A549 (cell line): ENCODE data around the gene ARGFX. TPM values are rescaled to one million over a fixed set of nuclear protein-coding genes. Genes with fewer than 3 reads are reported as not detected.

Source experiments
- ATAC-seq, 2 experiments: fragments of 200-7000 bp in 1 of 2; fragments of >200 bp in 1 of 2; cut with Nextera tagmentation in 1 of 2; cut with Tn5 transposase in 1 of 2; 3 replicates each; pipeline versions ENCODE4 v1.8.0 to v1.9.1; 2018 to 2020; ENCODE audit warnings: mild to moderate bottlenecking in 1 of 2, moderate library complexity in 1 of 2
- CTCF ChIA-PET: fragments of 300-600 bp; sonication (Branson Sonifier 250); formaldehyde crosslinking; extraction: SDS; loops from one replicate; lab custom pipeline; 2021; ENCODE audit warnings: antibody characterized with exemption, inconsistent platforms; lab: Yijun Ruan, JAX
- POLR2A ChIA-PET: fragments of 350-600 bp; formaldehyde crosslinking; extraction: SDS; loops from one replicate; lab custom pipeline; 2021; ENCODE audit warnings: antibody characterized with exemption, inconsistent platforms; lab: Yijun Ruan, JAX
- DNase-seq, 2 experiments: peaks; one replicate each; pipeline versions ENCODE4 v3.0.0 to v3.0.0-alpha.2; 2011 to 2016; ENCODE audit warnings: low read depth in 1 of 2, low spot score in 1 of 2
- FAIRE-seq: peaks from 2 replicates; lab custom pipeline; 2011; peaks lifted over from hg19 to GRCh38; lab: Jason Lieb, UNC
- H3K27ac ChIP-seq, 2 experiments: fragments of >200 bp; sonication (Bioruptor Twin); formaldehyde crosslinking; 3 replicates each; pipeline ENCODE4 v1.5.1; 2016 to 2017
- H3K4me1 ChIP-seq: fragments of >200 bp; sonication (Bioruptor Twin); formaldehyde crosslinking; 3 replicates; pipeline ENCODE4 v1.6.1; 2016
- H3K4me2 ChIP-seq: fragments of >200 bp; sonication (Bioruptor Twin); formaldehyde crosslinking; 3 replicates; pipeline ENCODE4 v1.6.1; 2016
- H3K4me3 ChIP-seq: fragments of >200 bp; sonication (Bioruptor Twin); formaldehyde crosslinking; 3 replicates; pipeline ENCODE4 v1.5.1; 2016
- H3K9me3 ChIP-seq: fragments of >200 bp; sonication (Bioruptor Twin); formaldehyde crosslinking; 3 replicates; pipeline ENCODE4 v1.6.1; 2016
- CBX8 ChIP-seq: fragments of 200-600 bp; sonication (generic); IDR thresholded peaks from 2 replicates; pipeline ENCODE4 v1.6.1; 2016
- CTCF ChIP-seq: fragments of >200 bp; sonication (Bioruptor Twin); formaldehyde crosslinking; IDR thresholded peaks from 3 replicates; pipeline ENCODE4 v1.5.1; 2016
- EP300 ChIP-seq, 2 experiments: fragments of >200 bp; sonication (Bioruptor Twin); formaldehyde crosslinking; IDR thresholded peaks; 2 replicates in 1 of 2; 3 replicates in 1 of 2; pipeline ENCODE4 v1.6.1; 2016 to 2017
- HEYL ChIP-seq: fragments of 250-450 bp; sonication (Bioruptor Pico); IDR thresholded peaks from 2 replicates; pipeline ENCODE4 v1.8.0; 2021; ENCODE audit warnings: mild to moderate bottlenecking, moderate library complexity
- HOXB5 ChIP-seq: fragments of 250-450 bp; sonication (Bioruptor Pico); IDR thresholded peaks from 2 replicates; pipeline ENCODE4 v1.5.0; 2020; ENCODE audit warnings: mild to moderate bottlenecking, moderate library complexity
- JUN ChIP-seq, 2 experiments: fragments of >200 bp; sonication (Bioruptor Twin); formaldehyde crosslinking; IDR thresholded peaks; 2 replicates in 1 of 2; 3 replicates in 1 of 2; pipeline ENCODE4 v1.6.1; 2016 to 2017
- JUNB ChIP-seq: fragments of >200 bp; sonication (Bioruptor Twin); formaldehyde crosslinking; IDR thresholded peaks from 2 replicates; pipeline ENCODE4 v1.6.1; 2016
- KDM1A ChIP-seq: fragments of 200-600 bp; sonication (generic); IDR thresholded peaks from 2 replicates; pipeline ENCODE4 v1.6.1; 2016; ENCODE audit warnings: low read depth, mild to moderate bottlenecking
- MAZ ChIP-seq: fragments of 150-350 bp; IDR thresholded peaks from 2 replicates; pipeline ENCODE4 v1.6.1; 2014; ENCODE audit warnings: antibody characterized with exemption, low read depth, low read length, borderline replicate concordance
- NR3C1 ChIP-seq: fragments of >200 bp; sonication (Bioruptor Twin); formaldehyde crosslinking; IDR thresholded peaks from 3 replicates; pipeline ENCODE4 v1.6.1; 2017
- PHF8 ChIP-seq: fragments of 200-600 bp; sonication (generic); IDR thresholded peaks from 2 replicates; pipeline ENCODE4 v1.6.1; 2016; ENCODE audit warnings: low read depth, mild to moderate bottlenecking, antibody characterized with exemption, moderate library complexity, borderline replicate concordance
- POLR2AphosphoS2 ChIP-seq: conservative IDR thresholded peaks from 2 replicates; pipeline ENCODE4 v1.6.1; 2012; ENCODE audit warnings: low read length, improper control_type of control experiment, inconsistent platforms
- RAD21 ChIP-seq, 2 experiments: fragments of >200 bp in 1 of 2; sonication (Bioruptor Twin) in 1 of 2; formaldehyde crosslinking in 1 of 2; IDR thresholded peaks in 1 of 2; conservative IDR thresholded peaks in 1 of 2; 2 replicates in 1 of 2; 3 replicates in 1 of 2; pipeline ENCODE4 v1.6.1; 2012 to 2018; ENCODE audit warnings: inconsistent platforms in 1 of 2
- RNF2 ChIP-seq: fragments of 200-600 bp; sonication (generic); IDR thresholded peaks from 2 replicates; pipeline ENCODE4 v1.6.1; 2016; ENCODE audit warnings: low read depth, mild to moderate bottlenecking, antibody characterized with exemption, moderate library complexity, borderline replicate concordance
- TP53 ChIP-seq: fragments of 250-450 bp; sonication (Bioruptor Pico); IDR thresholded peaks from 2 replicates; pipeline ENCODE4 v1.5.0; 2021; ENCODE audit warnings: mild to moderate bottlenecking, moderate library complexity
- ZC3H11A ChIP-seq: fragments of 450-650 bp; IDR thresholded peaks from 2 replicates; pipeline ENCODE4 v1.6.1; 2014; ENCODE audit warnings: antibody characterized with exemption, mild to moderate bottlenecking
- ZSCAN20 ChIP-seq: fragments of 250-450 bp; sonication (Bioruptor Pico); IDR thresholded peaks from 2 replicates; pipeline ENCODE4 v1.8.0; 2022; ENCODE audit warnings: mild to moderate bottlenecking, moderate library complexity
- WGBS: methylation state at CpG from one replicate; pipeline ENCODE4 v1.1.6; 2017; ENCODE audit errors: missing lambda C conversion rate; 5-methylcytosine and 5-hydroxymethylcytosine counted together
- polyA plus RNA-seq, 4 experiments: library from polyadenylated mRNA; depleted of rRNA in 3 of 4; stranded (reverse); fragments of >200 nt; fragmentation: RNase III in 1 of 4; extraction: RNeasy Plus Mini Kit Qiagen cat#74134 plus additional on column Dnase treatment in 1 of 4; gene quantifications; 2 replicates in 3 of 4; 3 replicates in 1 of 4; pipeline ENCODE4 v1.2.3, GENCODE V29; 2011 to 2017
- TF ChIP-seq, protein P1 (sequence below): fragments of >200 bp; sonication (Bioruptor Twin); formaldehyde crosslinking; IDR thresholded peaks from 2 replicates; pipeline ENCODE4 v1.6.1; 2016
- TF ChIP-seq, protein P2 (sequence below): IDR thresholded peaks from 2 replicates; pipeline ENCODE4 v1.6.1; 2012; ENCODE audit warnings: low read depth, borderline replicate concordance
- TF ChIP-seq, protein P3 (sequence below): fragments of 450-650 bp; IDR thresholded peaks from 2 replicates; pipeline ENCODE4 v1.6.1; 2014; ENCODE audit warnings: antibody characterized with exemption

Gene ARGFX
- polyA plus RNA-seq, 2 of the 4 experiments (the other 2 are of a cell fraction) = not detected

DNA sequence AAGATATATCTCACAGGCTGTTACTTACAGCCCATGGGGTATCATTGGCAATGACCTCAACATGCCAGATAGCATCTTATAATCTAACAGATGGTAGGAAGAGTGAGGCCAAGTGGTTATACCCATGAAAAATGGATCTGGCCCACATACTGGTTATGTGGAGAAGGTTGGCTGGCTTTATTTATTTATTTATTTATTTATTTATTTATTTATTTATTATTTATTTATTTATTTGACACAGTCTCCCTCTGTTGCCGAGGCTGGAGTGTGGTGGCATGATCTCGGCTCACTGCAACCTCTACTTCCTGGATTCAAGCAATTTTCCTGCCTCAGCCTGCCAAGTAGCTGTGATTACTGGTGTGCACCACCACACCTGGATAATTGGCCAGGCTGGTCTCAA lies 37.0 kb downstream of the ARGFX start:
- peak; percentile 87 for TF ChIP-seq ZC3H11A
- TF ChIP-seq KDM1A = no peak
- TF ChIP-seq, all 56 proteins: peak for 1
- Histone ChIP-seq H3K4me1 (no peaks in the 10 kb centered on the region), H3K9me3 (no peaks in the 10 kb centered on the region), H3K4me3 (no peak overlapping the region), H3K27ac (no peak overlapping the region), H3K4me2 (no peak overlapping the region)
- CTCF ChIA-PET = interaction anchor here (1.1 kb wide), 1 partner anchor 225 kb away, joined by 3 read pairs; no protein-coding TSS in a partner anchor
- WGBS = 56% methylated on average over 2 of the region's 2 CpGs
- POLR2A ChIA-PET = no interaction called here
- DNase-seq = no peak
- no peak for ATAC-seq
- FAIRE-seq = no peak

DNA sequence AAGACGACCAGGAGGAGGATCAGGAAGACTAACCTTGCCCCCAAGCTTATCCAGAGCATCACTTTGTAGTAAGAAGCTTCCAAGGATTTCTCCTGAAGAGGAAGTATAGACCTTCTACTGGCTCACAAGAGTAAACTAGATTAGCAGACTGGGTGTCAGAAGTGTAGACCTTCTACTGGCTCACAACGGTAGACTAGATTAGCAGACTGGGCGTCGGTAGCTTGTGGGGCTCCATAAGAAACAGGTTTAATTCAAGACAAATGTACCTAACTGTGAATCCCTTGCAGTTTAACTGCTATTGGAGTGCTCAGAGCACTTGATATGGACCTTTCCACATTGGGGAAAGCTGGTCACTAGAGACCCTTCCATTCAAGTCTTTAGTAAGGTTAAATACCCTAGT lies 38.4 kb downstream of the ARGFX start:
- no peak for DNase-seq
- H3K4me3 ChIP-seq = no peak overlapping the region
- no peaks in the 10 kb centered on the region for H3K4me1 ChIP-seq
- CTCF ChIA-PET = interaction anchor here (1.1 kb wide), 1 partner anchor 8 kb away, joined by 3 read pairs; no protein-coding TSS in a partner anchor
- no peak overlapping the region for H3K4me2 ChIP-seq
- H3K9me3 ChIP-seq = no peaks in the 10 kb centered on the region
- 71% methylated on average over 4 of the region's 4 CpGs for WGBS
- TF ChIP-seq PHF8 (no peak), JUN (IDR thresholded peaks at IDR 0.05) (no peak), RNF2 (no peak), HOXB5 (CRISPR knock-in tag) (no peak), NR3C1 (no peak), HEYL (CRISPR knock-in tag) (no peak), POLR2AphosphoS2 (no peak), CBX8 (no peak), ZSCAN20 (CRISPR knock-in tag) (no peak), RAD21 (conservative IDR thresholded peaks at IDR 0.05 in 1 of 2, IDR thresholded peaks at IDR 0.05 in 1 of 2) (no peak), CTCF (no peak), MAZ (no peak), TP53 (CRISPR knock-in tag) (no peak), EP300 (IDR thresholded peaks at IDR 0.05) (no peak), JUNB (no peak)
- TF ChIP-seq, protein P1, sequence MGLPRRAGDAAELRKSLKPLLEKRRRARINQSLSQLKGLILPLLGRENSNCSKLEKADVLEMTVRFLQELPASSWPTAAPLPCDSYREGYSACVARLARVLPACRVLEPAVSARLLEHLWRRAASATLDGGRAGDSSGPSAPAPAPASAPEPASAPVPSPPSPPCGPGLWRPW = no peak
- TF ChIP-seq, protein P2, sequence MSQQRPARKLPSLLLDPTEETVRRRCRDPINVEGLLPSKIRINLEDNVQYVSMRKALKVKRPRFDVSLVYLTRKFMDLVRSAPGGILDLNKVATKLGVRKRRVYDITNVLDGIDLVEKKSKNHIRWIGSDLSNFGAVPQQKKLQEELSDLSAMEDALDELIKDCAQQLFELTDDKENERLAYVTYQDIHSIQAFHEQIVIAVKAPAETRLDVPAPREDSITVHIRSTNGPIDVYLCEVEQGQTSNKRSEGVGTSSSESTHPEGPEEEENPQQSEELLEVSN = no peak
- TF ChIP-seq, protein P3, sequence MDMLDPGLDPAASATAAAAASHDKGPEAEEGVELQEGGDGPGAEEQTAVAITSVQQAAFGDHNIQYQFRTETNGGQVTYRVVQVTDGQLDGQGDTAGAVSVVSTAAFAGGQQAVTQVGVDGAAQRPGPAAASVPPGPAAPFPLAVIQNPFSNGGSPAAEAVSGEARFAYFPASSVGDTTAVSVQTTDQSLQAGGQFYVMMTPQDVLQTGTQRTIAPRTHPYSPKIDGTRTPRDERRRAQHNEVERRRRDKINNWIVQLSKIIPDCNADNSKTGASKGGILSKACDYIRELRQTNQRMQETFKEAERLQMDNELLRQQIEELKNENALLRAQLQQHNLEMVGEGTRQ = no peak
- no peak for ATAC-seq
- POLR2A ChIA-PET = no interaction called here
- H3K27ac ChIP-seq = no peak overlapping the region
- FAIRE-seq = no peak

Other genes with a start within 250 kb of the ARGFX start
- gene POLQ, start 22.0 kb upstream of the ARGFX start, polyA plus RNA-seq (2011; rRNA removed) = 10.9 and 12.4 TPM in 2 replicates
- gene POLQ, start 22.0 kb upstream of the ARGFX start, polyA plus RNA-seq (2017; fragmentation: RNase III; extraction: RNeasy Plus Mini Kit Qiagen cat#74134 plus additional on column Dnase treatment) = 8.2 to 9.9 TPM (median 9.2 TPM) in 3 replicates
- gene FBXO40, start 25.4 kb downstream of the ARGFX start, polyA plus RNA-seq (2011; rRNA removed) = not detected in 2 replicates
- not detected in 3 replicates for gene FBXO40, start 25.4 kb downstream of the ARGFX start, polyA plus RNA-seq (2017; fragmentation: RNase III; extraction: RNeasy Plus Mini Kit Qiagen cat#74134 plus additional on column Dnase treatment)
- 0.12 and 0.49 TPM in 2 replicates for gene HCLS1, start 93.0 kb downstream of the ARGFX start, polyA plus RNA-seq (2011; rRNA removed)
- 0.09 to 0.24 TPM (median 0.14 TPM) in 3 replicates for gene HCLS1, start 93.0 kb downstream of the ARGFX start, polyA plus RNA-seq (2017; fragmentation: RNase III; extraction: RNeasy Plus Mini Kit Qiagen cat#74134 plus additional on column Dnase treatment)
- gene GOLGB1, start 181.8 kb downstream of the ARGFX start, polyA plus RNA-seq (2011; rRNA removed) = 27.0 and 29.4 TPM in 2 replicates
- 11.9 to 13.0 TPM (median 12.3 TPM) in 3 replicates for gene GOLGB1, start 181.8 kb downstream of the ARGFX start, polyA plus RNA-seq (2017; fragmentation: RNase III; extraction: RNeasy Plus Mini Kit Qiagen cat#74134 plus additional on column Dnase treatment)